ENCODE results near the gene STAT2.
A peak's percentile ranks its signal among the peaks of the same experiment; 100 is the strongest.
"Not testable (repeated sequence)": the region's sequence is repeated elsewhere in the genome, so short reads cannot be mapped to it uniquely, and the experiment has no call there.

Gene STAT2

DNA sequence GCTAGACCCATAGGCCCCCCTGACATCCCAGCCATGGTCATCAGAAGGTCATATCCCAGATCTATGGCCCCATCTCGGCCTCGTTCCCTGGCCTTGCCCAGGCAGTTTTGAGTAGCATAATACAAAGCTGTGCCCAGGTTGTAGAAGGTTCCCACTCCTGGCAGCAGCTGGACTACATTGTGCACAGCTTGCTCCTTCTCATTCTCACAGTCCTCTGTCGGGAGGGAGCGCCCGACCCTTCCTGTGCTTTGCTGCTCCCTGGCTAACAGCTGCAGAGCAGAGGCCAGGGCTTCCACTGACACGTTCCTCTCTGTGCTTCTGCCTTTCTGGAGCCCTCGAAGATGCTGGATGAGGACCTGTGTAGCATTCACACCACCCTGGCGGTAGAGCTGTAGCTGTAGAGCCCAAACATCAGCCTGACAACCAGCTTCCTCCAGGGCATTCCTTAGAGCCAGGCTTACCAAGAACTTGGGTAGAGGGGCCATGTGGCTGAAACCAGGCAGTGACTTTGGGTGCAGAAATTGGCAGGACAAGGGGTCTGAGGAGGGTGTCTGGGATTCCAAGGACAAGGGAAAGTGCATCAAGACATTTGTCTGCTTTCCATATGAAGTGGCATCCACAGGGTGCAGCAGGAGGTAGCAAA is 1.7 kb upstream of the STAT2 start:
- DNase-seq, result no peak

DNA sequence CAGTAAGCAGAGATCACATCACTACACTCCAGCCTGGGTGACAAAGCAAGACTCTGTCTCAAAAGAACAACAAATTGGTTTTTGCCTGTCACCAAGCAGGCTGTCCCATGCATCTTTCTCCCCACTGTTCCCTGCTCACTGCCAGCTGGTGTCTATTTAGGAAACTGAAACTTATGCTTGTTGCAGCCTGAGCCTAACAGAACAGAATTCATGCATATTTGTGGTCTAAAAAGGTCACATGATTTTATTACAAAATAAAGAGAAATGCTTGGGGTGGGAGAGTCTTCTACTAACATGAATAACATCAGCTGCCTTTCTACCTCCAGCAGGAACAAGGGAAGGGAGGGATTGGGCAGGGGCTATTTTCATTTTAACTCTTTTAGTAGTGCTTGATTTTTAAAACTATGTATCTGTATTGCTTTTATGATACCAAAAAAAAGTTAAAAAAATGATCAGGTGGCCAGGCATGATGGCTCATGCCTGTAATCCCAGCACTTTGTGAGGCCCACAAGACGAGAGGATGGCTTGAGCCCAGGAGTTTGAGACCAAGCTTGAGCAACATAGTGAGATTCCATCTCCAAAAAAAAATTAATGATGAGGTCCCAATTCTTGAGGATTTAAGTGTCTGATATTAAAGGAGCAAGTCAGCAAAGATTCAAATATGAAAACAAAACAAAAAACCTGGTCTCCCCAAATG is 923 bp downstream of the STAT2 start:
- DNase-seq, result no peak

DNA sequence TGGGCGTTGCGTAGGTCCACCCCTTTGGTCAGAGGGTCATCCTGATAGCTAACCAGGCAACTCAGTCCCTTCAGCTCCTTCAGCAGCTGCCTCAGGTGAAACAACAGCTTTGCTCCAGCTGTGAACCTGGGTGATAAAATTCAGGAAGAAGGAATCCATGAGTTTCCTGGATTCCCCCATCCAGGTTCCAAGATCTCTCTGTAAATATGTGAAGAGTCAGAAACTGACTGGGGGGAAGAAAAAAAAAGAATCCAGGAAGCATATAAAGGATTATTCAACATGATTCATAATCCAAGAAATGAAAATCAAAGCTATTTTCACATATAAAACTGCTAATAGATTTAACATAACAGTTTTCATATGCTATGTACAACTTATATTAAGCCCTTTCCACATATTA is 8.6 kb downstream of the STAT2 start:
- DNase-seq, result no peak

DNA sequence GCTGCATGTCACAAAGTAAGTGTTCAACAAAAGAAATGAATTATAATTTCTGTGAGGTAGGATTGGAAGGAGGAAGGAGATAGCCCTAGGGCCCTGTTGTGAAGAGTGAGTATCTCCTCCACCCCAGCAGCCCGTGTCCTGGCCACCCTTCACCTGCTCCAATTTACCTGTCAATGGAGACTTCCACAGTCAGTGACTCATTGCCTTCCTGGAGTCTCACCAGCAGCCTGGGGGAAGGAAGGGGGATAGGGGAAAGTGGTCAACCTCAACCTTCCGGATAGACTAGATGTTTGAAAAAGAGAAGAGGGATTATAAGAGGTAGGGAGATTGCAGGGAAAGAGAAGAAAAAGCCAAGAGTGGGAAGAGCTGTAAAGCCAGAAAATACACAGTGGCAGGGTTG is 9.2 kb downstream of the STAT2 start:
- DNase-seq, result no peak

DNA sequence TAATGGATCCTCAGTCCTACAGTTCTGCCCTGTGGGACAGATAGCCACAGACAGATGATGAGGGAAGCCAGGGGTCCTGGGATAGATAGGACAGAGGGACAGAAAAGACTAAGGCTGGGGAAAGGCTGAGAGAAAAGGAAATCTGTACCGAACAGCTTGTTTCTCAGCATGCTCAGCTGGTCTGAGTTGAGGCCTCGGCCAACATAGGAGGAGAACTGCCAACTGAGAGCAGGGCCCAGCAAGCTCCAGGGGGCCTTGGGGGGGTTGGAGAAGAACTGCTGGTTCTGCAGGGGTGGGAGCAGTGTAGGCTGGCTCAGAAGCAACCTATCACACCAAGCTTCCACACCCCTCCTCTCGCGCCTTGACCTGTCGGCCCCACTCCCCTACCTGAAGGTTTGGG is 11.1 kb downstream of the STAT2 start:
- no peak for DNase-seq

DNA sequence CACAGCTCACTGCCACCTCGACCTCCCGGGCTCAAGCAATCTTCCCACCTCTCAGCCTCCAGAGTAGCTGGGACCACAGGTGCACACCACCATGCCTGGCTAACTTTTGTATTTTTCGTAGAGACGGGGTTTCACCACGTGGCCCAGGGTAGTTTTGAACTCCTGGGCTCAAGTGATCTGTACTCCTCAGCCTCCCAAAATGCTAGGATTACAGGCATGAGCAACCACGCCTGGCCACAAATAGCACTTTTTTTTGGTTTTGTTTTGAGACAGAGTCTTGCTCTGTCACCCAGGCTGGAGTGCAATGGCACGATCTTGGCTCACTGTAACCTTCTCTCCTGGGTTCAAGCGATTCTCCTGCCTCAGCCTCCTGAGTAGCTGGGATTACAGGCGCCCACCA is 12.7 kb downstream of the STAT2 start:
- not testable (repeated sequence) for DNase-seq

DNA sequence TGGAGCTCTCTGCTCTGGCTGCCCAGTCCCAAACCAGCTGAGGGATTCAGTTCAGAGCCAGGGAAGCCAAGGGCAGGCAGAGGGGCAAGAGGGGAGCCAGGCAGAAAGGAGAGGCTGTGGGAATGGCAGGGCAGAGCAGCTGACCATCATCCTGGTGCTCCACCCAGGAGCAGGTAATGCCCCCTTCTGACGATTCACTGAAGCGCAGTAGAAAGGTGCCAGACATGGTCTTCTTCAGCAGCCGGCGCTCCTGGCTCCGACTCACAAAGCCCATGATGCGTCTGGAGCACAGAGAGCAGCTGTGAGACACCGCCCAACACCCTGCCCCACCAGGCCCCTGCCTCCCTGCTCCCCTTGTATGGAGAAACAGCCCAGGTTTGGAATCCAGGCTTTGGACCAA is 13.2 kb downstream of the STAT2 start:
- DNase-seq, result no peak

DNA sequence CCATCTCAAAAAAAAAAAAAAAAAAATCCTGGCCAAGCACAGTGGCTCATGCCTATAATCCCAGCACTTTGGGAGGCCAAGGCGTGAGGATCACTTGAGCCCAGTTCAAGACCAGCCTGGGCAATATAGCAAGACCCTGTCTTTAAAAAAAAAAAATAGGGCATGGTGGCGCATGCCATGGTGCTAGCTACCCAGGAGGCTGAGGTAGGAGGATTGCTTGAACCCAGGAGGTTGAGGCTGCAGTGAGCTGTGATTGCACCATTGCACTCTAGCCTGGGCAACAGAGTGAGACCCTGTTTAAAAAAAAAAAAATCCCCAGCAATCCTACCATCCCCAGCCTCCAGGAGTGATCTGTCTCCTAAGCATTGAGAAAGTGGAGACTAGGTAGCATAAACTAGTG is 17.6 kb downstream of the STAT2 start:
- not testable (repeated sequence) for DNase-seq

DNA sequence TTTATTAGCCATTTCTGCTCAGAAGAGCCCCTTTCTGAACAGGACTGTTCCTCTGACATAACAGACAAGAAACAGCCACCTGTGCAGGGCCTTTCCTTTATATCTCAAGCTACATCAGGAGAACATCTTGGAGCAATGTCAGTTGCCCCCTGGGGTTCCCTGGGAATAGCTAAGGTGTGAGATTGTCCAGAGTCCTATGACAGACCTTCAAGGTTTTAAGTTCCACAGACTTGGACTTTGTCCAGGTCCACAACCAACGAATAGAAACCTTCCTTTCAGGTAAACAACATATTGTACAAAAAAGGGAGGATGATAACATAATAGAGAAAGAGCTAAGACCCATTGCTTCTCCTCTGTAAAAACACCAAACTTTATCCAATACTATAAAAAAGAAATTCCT is 18.3 kb downstream of the STAT2 start:
- DNase-seq, result no peak

DNA sequence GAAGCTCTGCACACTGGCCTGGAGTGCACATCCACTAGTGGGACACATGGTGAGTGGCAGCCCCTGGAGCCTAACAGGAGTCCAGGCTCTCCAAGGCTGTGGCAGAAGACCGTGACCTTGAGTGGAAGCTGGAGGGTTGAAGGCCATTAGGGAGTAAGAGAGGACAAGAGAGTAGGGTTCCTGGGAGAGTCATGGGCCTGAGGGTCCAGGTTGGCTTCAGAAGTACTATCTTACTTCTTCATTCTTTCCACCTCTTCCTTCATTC is 20.8 kb downstream of the STAT2 start:
- no peak for DNase-seq

DNA sequence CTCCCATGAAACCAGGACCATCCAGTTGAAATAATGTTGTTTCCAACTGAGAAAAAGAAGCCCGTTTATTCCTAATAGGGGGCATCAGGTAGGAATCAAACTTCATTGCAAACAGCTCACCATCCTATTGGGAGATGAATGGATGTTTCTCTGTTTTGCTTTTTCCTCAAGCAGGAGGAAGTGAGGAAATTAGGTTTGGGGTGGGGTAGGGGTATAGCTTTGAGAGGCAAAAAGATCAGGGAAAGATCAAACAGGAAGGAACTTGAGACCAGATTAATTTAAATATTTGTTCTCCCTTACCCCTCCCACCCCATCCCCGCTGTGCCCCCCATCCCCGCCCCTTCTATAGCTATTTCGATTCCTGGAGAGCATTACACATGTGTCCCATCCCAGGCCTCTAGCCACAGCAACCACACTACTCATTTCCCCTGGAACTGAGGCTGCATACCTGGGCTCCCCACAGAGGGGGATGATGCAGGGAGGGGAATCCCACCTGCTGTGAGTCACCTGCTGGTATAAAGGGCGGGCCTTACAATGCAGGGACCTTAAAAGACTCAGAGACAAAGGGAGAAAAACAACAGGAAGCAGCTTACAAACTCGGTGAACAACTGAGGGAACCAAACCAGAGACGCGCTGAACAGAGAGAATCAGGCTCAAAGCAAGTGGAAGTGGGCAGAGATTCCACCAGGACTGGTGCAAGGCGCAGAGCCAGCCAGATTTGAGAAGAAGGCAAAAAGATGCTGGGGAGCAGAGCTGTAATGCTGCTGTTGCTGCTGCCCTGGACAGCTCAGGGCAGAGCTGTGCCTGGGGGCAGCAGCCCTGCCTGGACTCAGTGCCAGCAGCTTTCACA is 21.4 kb downstream of the STAT2 start, which contains the start of gene IL23A:
Gene IL23A (plus strand): TSS at position 577 of the 850 bp plus-strand sequence. CDS start 161 bp downstream, at position 738.
- peak; percentile 88 for DNase-seq

DNA sequence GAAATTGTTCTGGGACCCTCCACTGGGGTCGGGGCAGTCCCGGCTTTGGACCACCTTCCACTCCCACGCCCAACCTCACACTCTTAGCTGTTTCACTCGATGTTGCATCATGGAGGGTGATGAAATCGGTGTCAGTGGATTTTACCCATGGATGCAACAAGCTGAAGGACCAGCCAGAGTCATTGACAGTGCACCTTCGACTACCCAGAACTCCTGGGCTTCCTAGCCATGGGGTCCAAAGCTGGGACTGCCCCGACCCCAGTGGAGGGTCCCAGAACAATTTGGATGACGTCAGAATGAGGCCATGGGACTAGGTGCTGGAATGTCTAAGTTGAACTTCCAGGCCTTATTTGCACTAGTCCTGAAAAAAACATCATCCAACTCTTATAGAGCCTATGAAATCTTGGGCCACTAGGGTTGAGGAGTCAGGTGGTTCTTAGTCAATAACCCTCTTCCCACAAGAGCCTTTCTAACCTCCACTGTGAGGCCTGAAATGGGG is 22.1 kb downstream of the STAT2 start:
- DNase-seq, result no peak

DNA sequence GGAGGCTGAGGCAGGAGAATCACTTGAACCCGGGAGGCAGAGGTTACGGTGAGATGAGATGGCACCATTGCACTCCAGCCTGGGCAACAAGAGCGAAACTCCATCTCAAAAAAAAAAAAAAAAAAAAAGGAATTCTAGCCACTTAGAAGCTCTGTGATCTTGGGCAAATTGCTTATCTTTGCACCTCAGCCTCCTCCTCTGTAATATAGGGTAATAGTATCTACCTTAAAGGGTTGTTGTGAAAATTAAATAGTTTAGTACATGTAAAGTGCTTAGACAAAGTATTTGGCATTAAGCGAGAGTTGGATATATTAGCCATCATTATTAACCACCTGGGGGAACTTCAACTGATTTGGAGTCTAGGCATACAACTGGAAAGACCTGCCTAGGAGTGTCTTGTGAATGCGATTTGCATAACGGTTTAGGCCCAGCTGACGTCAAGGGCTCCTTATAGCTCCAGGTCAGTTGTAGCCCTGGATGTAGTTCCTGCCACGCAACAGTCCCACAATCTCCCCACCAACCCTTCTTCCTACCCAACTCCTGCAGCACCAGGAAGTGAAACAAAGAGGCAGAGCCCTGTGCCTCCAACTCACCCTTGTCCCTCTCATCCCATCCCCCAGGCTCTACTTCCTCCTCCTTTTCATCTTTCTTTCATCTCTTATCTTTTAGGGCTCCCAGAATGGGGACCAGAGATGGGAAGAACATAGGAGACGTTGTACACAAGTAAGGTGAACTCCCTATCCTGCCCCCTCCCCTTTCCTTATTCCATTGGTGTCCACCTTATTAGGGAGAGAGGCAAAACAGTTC is 23.3 kb downstream of the STAT2 start:
- no peak for DNase-seq

DNA sequence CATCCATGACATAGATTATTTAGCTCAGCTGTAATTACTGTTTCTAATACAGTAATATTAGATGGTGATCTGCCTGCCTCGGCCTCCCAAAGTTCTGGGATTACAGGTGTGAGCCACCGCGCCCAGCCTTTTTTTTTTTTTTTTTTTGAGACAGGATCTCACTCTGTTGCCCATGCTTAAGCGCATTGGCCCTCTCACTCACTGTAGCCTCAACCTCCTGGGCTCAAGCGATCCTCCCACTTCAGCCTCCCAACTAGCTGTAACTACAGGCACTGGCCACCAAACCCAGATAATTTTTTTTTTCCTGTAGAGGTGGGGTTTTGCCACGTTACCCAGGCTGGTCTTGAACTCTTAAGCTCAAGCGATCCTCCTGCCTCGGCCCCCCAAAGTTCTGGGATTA is 24.4 kb downstream of the STAT2 start:
- DNase-seq, result not testable (repeated sequence)

DNA sequence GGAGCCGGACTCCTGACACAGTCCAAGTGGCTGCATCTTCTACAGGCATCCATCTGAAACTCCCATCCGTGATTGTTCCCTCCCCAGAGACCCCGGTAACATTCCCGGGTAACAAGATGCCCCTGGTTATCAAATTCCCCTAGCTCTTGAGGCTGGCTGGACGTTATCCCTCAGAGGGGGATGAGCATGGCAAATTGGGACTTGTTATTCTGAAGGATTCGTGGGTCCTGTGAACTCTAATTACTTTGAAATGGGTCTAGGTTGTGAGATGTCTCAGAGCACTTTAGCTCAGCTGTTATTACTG is 25.5 kb downstream of the STAT2 start:
- no peak for DNase-seq

DNA sequence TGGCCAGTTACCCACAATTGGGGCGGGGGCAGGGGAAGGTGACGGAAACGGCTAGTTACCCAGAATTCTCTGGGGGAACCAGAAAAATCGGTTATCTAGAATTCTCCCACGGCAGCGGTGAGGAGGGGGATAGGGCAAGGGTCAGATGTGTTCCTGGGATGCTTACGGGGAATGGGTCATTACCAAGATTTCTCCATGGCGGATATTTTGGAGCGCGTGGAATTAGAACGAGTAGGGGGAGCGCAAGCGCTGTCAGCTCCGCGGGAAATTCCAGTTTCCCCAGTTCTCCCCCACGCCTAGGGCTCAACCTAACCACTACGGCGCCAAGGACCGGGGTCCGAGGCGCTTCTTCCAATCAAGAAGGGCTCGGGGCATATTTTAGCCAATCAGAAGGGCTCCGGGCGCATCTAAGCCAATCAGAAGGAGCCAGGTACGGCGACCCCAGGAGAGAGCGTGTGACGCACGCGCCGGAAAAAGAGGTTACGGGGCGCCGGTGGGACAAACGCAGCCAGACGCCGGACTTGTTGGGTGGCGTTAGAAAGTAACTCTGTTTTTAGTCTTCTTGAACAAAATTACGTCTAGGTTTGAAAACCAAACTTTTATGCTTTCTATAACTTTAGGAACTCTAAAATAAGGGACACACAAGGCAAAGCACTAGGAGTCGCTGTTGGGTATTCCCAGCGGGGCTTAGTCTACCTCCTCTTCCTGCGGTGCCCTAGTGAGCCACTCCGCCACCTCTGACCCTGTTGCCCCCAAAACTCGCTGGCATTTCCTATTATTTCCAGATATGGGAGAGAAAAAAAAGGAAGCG is 26.0 kb downstream of the STAT2 start, which contains the start of gene PAN2:
Gene PAN2 (minus strand): TSS at position 322 of the 811 bp plus-strand sequence. CDS start 906 bp downstream, outside the sequence.
- DNase-seq, result peak; percentile 93

DNA sequence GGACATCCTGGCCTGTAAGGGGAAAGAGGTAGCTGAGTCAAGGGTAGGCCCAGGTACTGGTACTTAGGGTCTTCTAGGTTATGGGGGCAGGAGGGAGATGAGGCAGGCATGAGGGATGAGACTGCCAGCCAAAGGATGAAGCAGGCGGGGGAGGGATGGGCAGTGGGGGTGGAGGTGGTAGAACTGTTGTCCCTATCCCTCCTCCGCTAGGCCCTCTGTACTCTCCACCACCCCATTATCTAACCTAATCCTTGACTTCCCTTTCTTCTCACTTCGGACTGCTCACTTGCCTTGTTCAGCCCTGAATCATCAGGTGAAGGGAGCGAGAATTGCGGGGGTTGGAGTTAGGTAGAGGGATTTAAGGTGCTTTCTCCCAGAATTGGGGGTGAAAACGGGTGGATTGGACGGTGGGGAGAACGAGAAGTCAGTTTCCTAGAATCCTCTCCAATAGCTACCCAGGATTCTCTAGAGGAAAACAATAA is 26.7 kb downstream of the STAT2 start:
- DNase-seq, result no peak

DNA sequence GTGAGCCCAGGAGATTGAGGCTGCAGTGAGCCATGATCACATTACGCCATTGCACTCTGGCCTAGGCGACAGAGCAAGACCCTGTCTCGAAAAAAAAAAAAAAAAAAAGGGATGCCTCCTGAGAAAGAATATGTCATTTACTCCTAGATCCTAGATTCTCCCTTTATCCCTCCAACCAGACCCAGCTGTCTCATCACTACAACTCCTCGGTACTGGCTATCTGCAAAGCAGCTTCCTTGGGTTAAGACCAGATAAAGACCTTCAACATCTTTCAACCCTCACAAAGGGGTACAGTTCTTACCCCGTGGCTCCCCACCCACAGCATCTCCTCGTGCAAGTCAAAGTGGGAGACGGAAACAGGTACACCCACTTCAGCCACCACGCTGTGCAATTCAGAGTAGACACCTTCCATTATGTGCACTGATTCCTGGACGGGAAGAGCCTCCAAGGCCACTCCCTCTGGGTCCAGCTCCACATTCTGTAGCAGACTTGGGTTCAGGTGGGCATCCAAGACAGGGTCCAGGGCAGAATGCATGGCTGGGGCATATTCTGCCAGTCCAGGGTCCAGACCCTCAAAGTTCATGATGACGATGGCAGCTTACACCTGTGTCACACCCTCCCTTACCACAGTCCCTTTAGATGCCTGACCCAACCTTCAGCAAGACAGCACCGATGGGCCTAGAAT is 27.3 kb downstream of the STAT2 start:
- no peak for DNase-seq

DNA sequence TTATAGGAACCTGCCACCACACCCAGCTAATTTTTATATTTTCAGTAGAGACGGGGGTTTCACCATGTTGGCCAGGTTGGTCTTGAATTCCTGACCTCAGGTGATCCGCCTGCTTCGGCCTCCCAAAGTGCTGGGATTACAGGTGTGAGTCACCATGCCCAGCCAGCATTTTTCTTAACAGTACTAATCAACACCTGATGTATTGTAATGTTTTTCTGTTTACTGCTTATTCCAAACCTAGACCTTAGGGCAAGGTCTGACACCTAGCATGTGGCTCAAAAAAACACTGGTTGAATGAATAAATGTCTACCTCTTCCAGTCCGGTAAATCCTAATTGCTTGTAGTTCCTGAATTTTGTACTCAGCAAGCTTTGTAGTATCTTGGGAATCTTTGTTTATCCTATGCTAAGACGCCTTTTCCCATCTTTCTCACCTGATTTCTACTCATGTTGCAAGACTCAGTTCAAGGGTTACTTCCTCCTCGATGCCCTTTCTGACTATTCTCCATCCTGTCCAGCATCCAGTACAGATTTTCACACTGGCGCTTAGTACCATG is 28.9 kb downstream of the STAT2 start:
- no peak for DNase-seq

DNA sequence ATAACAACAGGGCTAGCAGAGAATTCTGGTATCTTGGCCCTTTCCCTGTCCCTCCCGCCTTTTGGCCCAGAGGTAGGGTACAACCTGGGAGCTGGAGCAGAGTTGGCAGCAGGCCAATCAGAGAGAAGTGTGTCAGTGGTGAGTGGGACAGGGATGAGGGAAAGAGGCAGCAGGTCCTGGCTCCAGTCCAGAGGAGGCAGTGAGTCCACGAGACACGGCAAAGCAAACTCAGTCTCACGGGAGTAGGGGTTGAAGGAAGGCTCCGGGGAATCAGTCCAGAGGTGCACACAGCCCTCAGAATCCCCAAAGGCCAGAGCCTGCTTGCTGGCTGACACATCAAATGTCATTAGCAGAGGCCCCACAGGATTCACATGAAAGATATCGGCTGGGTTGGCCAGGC is 33.4 kb downstream of the STAT2 start:
- no peak for DNase-seq

DNA sequence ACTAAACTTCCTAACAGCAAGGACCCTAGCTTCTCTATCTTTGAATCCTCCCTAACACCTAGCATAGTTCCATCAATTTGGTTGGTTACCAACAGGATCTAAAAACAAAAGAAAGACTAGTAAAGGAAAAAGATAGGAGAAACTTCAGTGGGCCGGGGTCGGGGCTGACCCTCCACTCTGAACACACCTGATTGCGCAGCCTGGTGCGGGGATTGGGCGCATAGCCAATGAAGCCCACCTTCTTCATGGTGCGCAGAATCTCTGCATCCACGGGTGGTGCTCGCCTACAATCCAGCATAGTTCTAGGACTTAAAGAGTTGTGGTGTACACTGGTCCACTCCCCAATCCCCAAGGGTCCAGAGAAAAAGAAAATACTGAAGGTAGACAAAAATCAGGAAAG is 33.8 kb downstream of the STAT2 start:
- DNase-seq, result no peak

All from activated naive CD4-positive, alpha-beta T cell treated with anti-CD3 and anti-CD28 coated beads, Interleukin-2, amount 50 U/mL, for 16 hours (primary cell).